ENCODE results near the gene POLR1A. TPM values are rescaled to one million over a fixed set of nuclear protein-coding genes. Genes with fewer than 3 reads are reported as not detected.

The POLR1A gene
- total RNA-seq, 1 donor from 2014 or later, result 12.8 TPM

- intact Hi-C loops (cut with DNase I), result loop anchor here (10.0 kb wide), 1 partner anchor 471 kb away; no protein-coding TSS in a partner anchor
- peak; percentile 97 for ATAC-seq
- DNase-seq (ENCODE audit: missing footprints), result peak; percentile 97
Measured at GRCh38 chr2:86105969-86106945, 571 bp upstream of the POLR1A start, which contains the start of gene PTCD3. Gene PTCD3 (plus strand): TSS chr2:86106235. CDS start chr2:86106248, 13 bp downstream.

DNA sequence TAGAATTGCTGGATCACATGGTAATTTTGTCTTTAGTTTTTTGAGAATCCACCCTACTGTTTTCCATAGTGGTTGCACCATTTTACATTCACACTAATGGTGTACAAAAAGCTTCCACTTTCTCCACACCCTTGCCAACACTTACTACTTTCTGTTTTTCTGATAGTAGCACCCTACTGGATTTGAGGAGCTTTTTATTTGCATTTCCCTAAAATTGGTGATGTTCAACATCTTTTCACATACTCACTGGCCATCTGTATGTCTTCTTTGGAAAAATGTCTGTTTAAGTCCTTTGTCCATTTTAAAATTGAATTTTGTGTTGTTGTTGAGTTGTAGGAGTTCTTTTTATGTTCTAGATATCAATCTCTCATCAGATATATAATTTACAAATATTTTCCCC, 3.5 kb downstream of the POLR1A start:
- ATAC-seq, result no peak
- no peak for DNase-seq (ENCODE audit: missing footprints)
- intact Hi-C loops (cut with DNase I), result loop anchor here (10.0 kb wide), 1 partner anchor 467 kb away; no protein-coding TSS in a partner anchor

GRCh38 chr2:86097913-86098312, 7.8 kb downstream of the POLR1A start:
- ATAC-seq, result no peak

GRCh38 chr2:86097114-86097896, 8.4 kb downstream of the POLR1A start:
- DNase-seq (ENCODE audit: missing footprints) (no peak), ATAC-seq (no peak)
- intact Hi-C loops (cut with DNase I), result no loop called here

More at GRCh38 chr2:86097913-86098312, 7.8 kb downstream of the POLR1A start:
- intact Hi-C loops (cut with DNase I), result no loop called here
- DNase-seq (ENCODE audit: missing footprints), result no peak

DNA sequence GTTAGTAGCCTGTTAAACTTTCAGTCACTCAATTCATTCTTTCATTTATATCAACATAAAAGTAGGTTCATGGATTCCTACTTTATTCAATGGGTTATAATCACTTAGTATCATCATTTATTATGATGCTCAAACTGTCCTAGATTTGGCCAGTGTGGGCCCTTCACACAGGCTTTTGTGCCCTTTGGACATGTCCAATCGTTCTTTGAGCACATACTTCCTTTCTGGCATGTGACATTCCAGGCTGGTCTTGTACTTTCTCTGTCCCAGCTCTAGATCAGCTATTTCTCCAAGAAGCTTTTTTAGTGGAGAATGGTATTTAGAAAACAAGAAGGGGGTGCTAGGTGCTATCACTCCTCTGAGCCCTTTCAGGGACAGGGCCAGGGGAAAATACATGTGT, 11.5 kb downstream of the POLR1A start:
- intact Hi-C loops (cut with DNase I), result no loop called here
- no peak for ATAC-seq
- DNase-seq (ENCODE audit: missing footprints), result no peak

DNA sequence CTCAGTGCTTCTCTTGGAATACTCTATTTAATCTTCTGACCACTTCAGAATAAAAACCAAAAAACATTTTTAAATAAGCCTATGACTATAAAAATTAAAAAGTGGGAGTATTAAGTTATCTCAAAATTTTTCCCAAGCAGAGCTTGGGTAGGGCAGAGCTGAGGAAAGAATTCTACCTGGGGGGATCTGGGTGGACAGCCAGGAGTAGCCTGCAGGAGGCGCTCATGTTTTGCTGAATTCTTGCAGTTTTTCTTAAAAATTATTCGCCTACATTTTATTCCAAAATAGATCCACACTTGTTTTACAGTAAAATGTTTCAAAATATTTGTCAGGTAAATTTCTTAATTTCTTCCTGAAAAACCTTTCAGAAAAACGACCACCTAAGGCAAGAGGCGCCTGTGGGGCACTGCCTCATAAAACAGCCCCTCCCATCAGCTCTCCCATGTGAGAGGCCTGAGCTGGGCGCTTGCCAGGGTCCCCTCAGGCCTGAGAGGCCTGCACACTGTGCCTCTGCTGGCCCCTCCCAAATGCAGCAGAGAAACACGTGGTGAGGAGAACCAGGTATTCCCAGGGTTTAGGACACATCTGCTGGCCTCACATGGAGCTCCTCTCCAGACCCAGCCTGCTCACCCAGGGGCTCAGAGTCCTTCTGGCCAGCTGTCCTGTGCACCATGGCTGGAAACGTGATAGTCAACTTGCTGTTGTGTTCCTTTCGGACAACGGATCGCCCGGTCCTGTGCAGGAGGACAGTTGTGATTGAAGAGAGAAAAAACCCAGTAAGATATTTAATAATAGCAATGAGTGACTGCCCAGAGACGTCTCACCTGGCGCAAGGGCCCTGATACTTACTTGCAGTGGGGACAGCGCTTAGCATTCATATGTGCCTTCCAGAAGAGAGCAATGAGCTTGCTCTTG, 17.5 kb downstream of the POLR1A start:
- intact Hi-C loops (cut with DNase I), result loop anchor here (10.0 kb wide), 1 partner anchor 363 kb away; no protein-coding TSS in a partner anchor
- no peak for DNase-seq (ENCODE audit: missing footprints)
- no peak for ATAC-seq

DNA sequence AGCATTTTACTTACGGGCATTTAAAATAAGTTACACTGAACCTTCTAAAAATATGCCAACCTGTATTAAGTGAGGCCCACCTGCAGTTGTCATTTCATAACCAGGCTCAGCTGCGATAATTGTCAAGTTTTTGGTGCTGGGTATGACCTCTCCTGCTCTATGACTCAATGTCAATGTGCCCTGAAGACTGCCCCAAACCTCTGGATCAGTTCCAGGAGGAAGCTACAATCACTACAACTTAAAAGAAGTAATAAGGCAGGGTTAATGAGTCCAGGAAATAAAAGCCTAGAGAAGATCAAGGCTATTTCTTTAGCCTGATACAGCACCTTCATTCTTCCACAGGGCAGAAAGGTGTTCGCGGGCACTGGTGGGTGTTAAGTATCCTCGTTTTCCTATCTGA, 22.9 kb downstream of the POLR1A start:
- no peak for ATAC-seq
- intact Hi-C loops (cut with DNase I), result loop anchor here (10.0 kb wide), 1 partner anchor 358 kb away; no protein-coding TSS in a partner anchor
- no peak for DNase-seq (ENCODE audit: missing footprints)

GRCh38 chr2:86081724-86082123, 24.0 kb downstream of the POLR1A start:
- no peak for DNase-seq (ENCODE audit: missing footprints)
- intact Hi-C loops (cut with DNase I), result loop anchor here (10.0 kb wide), 1 partner anchor 357 kb away; no protein-coding TSS in a partner anchor
- no peak for ATAC-seq

GRCh38 chr2:86079981-86080911, 25.4 kb downstream of the POLR1A start:
- intact Hi-C loops (cut with DNase I), result loop anchor here (1.0 to 10.0 kb wide), 3 partner anchors 191 to 355 kb away; partner anchors contain the start of gene ST3GAL5
- ATAC-seq (peak; percentile 82), DNase-seq (ENCODE audit: missing footprints) (peak; percentile 89)

- DNase-seq (ENCODE audit: missing footprints) (no peak), ATAC-seq (peak; percentile 81)
- intact Hi-C loops (cut with DNase I), result loop anchor here (2.0 kb wide), 1 partner anchor 190 kb away; the partner anchor contains the start of gene ST3GAL5
Measured at GRCh38 chr2:86078774-86079545, 26.7 kb downstream of the POLR1A start.

DNA sequence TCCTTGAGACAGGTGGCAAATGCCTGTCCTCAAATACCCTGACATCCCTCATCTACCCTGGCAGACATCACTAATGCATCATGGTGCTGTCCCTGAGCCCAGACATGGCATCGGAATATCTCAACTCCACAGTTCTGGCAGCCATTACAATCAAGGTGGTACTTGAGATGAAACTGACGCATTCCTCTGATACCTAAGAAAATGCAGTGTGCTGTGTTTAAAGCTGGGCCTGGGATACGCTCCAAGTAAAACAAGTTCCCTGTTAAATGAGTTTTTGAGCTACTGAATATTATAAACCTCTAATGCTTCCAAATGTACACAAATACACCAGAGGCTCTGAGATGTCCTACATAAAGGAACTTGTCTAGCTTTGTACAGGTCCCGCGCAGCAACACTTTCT, 29.8 kb downstream of the POLR1A start:
- ATAC-seq (no peak), DNase-seq (ENCODE audit: missing footprints) (no peak)
- intact Hi-C loops (cut with DNase I), result no loop called here

- DNase-seq (ENCODE audit: missing footprints), result no peak
- intact Hi-C loops (cut with DNase I), result loop anchor here (5.0 kb wide), 1 partner anchor 38 kb away; no protein-coding TSS in a partner anchor
- no peak for ATAC-seq
Measured at GRCh38 chr2:86074811-86075210, 30.9 kb downstream of the POLR1A start.

- ATAC-seq (no peak), DNase-seq (ENCODE audit: missing footprints) (no peak)
- intact Hi-C loops (cut with DNase I), result loop anchor here (5.0 kb wide), 1 partner anchor 37 kb away; no protein-coding TSS in a partner anchor
Measured at GRCh38 chr2:86074256-86074655, 31.4 kb downstream of the POLR1A start.

- no peak for DNase-seq (ENCODE audit: missing footprints)
- no peak for ATAC-seq
- intact Hi-C loops (cut with DNase I), result loop anchor here (5.0 kb wide), 1 partner anchor 36 kb away; no protein-coding TSS in a partner anchor
Measured at GRCh38 chr2:86073225-86073624, 32.5 kb downstream of the POLR1A start.

- DNase-seq (ENCODE audit: missing footprints) (peak; percentile 83), ATAC-seq (peak; percentile 88)
- intact Hi-C loops (cut with DNase I), result loop anchor here (5.0 kb wide), 1 partner anchor 35 kb away; no protein-coding TSS in a partner anchor
Measured at GRCh38 chr2:86072271-86072858, 33.3 kb downstream of the POLR1A start.

DNA sequence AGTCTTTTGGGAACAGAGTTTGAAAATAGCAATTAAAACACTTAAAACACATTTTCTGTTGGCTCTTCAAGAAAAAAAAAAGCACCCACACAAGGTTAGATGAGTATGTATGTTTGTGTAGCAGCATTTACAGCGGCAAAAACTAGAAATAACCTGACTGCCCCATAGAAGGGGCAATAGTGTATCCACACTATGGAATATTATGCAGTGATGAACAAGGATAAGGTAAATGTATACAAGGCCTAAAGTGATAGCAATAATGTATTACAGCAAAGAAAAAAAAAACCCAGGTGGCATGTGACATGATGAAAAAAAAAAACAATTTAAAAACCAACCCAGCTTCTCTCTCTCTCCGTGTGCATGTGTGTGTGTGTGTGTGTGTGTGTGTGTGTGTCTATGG, 34.8 kb downstream of the POLR1A start:
- intact Hi-C loops (cut with DNase I), result loop anchor here (5.0 kb wide), 1 partner anchor 34 kb away; no protein-coding TSS in a partner anchor
- DNase-seq (ENCODE audit: missing footprints) (no peak), ATAC-seq (no peak)

Measured in Right ventricle myocardium inferior (tissue), 1 donor.